GM21526 (cell line): ENCODE measurements around the gene TAB2.

Experiments
- ATAC-seq: cut with Tn5 transposase; IDR thresholded peaks from one replicate; pipeline ENCODE4 v1.9.1; 2021; ENCODE audit warnings: moderate library complexity; ENCODE audit not compliant: unreplicated experiment, low FRiP score

The TAB2 gene

GRCh38 chr6:149403534-149403933 lies 86.0 kb downstream of the TAB2 start:
- ATAC-seq: no peak

- ATAC-seq: no peak
These were observed 88.6 kb downstream of the TAB2 start for GRCh38 chr6:149405823-149406765.

- no peak for ATAC-seq
These were observed 92.1 kb downstream of the TAB2 start for GRCh38 chr6:149409617-149410016.

- ATAC-seq: no peak
These were observed 93.0 kb downstream of the TAB2 start for GRCh38 chr6:149410557-149410956.

GRCh38 chr6:149414009-149414408 lies 96.5 kb downstream of the TAB2 start:
- no peak for ATAC-seq

- no peak for ATAC-seq
These were observed 97.3 kb downstream of the TAB2 start for GRCh38 chr6:149414821-149415220.

GRCh38 chr6:149419696-149420404 lies 102.3 kb downstream of the TAB2 start:
- no peak for ATAC-seq

GRCh38 chr6:149421132-149421531 lies 103.6 kb downstream of the TAB2 start:
- no peak for ATAC-seq

GRCh38 chr6:149422581-149422980 lies 105.1 kb downstream of the TAB2 start:
- no peak for ATAC-seq

GRCh38 chr6:149423964-149424440 lies 106.5 kb downstream of the TAB2 start:
- ATAC-seq: no peak

GRCh38 chr6:149425224-149425623 lies 107.7 kb downstream of the TAB2 start:
- no peak for ATAC-seq

- no peak for ATAC-seq
These were observed 108.2 kb downstream of the TAB2 start for GRCh38 chr6:149425754-149426153.

GRCh38 chr6:149428606-149429005 lies 111.1 kb downstream of the TAB2 start:
- no peak for ATAC-seq

- ATAC-seq: no peak
These were observed 112.2 kb downstream of the TAB2 start for GRCh38 chr6:149429427-149430360.

- peak; percentile 73 for ATAC-seq
These were observed 114.6 kb downstream of the TAB2 start for GRCh38 chr6:149431905-149432775.

- no peak for ATAC-seq
These were observed 115.9 kb downstream of the TAB2 start for GRCh38 chr6:149433405-149433804.

GRCh38 chr6:149433881-149434280 lies 116.4 kb downstream of the TAB2 start:
- ATAC-seq: no peak

- no peak for ATAC-seq
These were observed 118.5 kb downstream of the TAB2 start for GRCh38 chr6:149435919-149436586.

GRCh38 chr6:149436647-149437046 lies 119.1 kb downstream of the TAB2 start:
- ATAC-seq: no peak
